AG09309 (cell line): ENCODE results near the gene CEP112.

ENCODE experiments used
- DNase-seq: peaks from one replicate; pipeline ENCODE4 v3.0.0-alpha.2; 2010; ENCODE audit warnings: low read depth
- H3K4me3 ChIP-seq: 2 replicates; pipeline ENCODE4 v1.5.1; 2011; ENCODE audit warnings: mild to moderate bottlenecking, low read depth, low read length, moderate library complexity; ENCODE audit not compliant: control insufficient read depth
- CTCF ChIP-seq: IDR thresholded peaks from 2 replicates; pipeline ENCODE4 v1.5.1; 2011; ENCODE audit warnings: mild to moderate bottlenecking, low read depth, low read length, inconsistent platforms; ENCODE audit not compliant: insufficient read depth, control insufficient read depth; ENCODE audit errors: missing control alignments

Gene CEP112

GRCh38 chr17:65599650-65600049, 592.3 kb downstream of the CEP112 start:
- no peak for DNase-seq
- TF ChIP-seq CTCF, result no peak
- no peak overlapping the region for H3K4me3 ChIP-seq

- H3K4me3 ChIP-seq, result no peak overlapping the region
- no peak for DNase-seq
- TF ChIP-seq CTCF, result no peak
Measured at GRCh38 chr17:65598746-65599145, 593.2 kb downstream of the CEP112 start.

GRCh38 chr17:65595071-65595656, 596.8 kb downstream of the CEP112 start:
- TF ChIP-seq CTCF, result no peak
- DNase-seq, result no peak
- no peak overlapping the region for H3K4me3 ChIP-seq

GRCh38 chr17:65593855-65594845, 597.8 kb downstream of the CEP112 start:
- H3K4me3 ChIP-seq, result peak overlapping the region; percentile 32
- no peak for TF ChIP-seq CTCF
- no peak for DNase-seq

GRCh38 chr17:65593092-65593854, 598.7 kb downstream of the CEP112 start:
- H3K4me3 ChIP-seq, result no peak overlapping the region
- no peak for DNase-seq
- no peak for TF ChIP-seq CTCF
